ENCODE measurements around the gene DCN.
"Not testable (repeated sequence)": the region's sequence is repeated elsewhere in the genome, so short reads cannot be mapped to it uniquely, and the experiment has no call there.

DCN gene

GRCh38 chr12:91182636-91183455 lies at the start of gene DCN:
Gene DCN, minus strand, starts transcription at chr12:91182817. Its CDS starts 4,265 bp downstream, at chr12:91178552.
- no peak for DNase-seq

- no peak for DNase-seq
These were observed 48.2 kb upstream of the DCN start for GRCh38 chr12:91230841-91231240.

GRCh38 chr12:91226951-91227350 lies 44.3 kb upstream of the DCN start:
- DNase-seq: no peak

- DNase-seq: no peak
These were observed 42.7 kb upstream of the DCN start for GRCh38 chr12:91225316-91225715.

GRCh38 chr12:91224401-91224800 lies 41.8 kb upstream of the DCN start:
- DNase-seq: no peak

GRCh38 chr12:91222746-91223145 lies 40.1 kb upstream of the DCN start:
- DNase-seq: no peak

GRCh38 chr12:91219919-91220318 lies 37.3 kb upstream of the DCN start:
- no peak for DNase-seq

- DNase-seq: no peak
These were observed 36.9 kb upstream of the DCN start for GRCh38 chr12:91219511-91219910.

GRCh38 chr12:91216871-91217270 lies 34.3 kb upstream of the DCN start:
- DNase-seq: no peak

- DNase-seq: no peak
These were observed 33.4 kb upstream of the DCN start for GRCh38 chr12:91215940-91216454.

- no peak for DNase-seq
These were observed 29.2 kb upstream of the DCN start for GRCh38 chr12:91211866-91212265.

GRCh38 chr12:91210618-91211017 lies 28.0 kb upstream of the DCN start:
- no peak for DNase-seq

- no peak for DNase-seq
These were observed 27.5 kb upstream of the DCN start for GRCh38 chr12:91210144-91210543.

GRCh38 chr12:91207301-91207700 lies 24.7 kb upstream of the DCN start:
- DNase-seq: not testable (repeated sequence)

GRCh38 chr12:91205811-91206210 lies 23.2 kb upstream of the DCN start:
- DNase-seq: no peak

GRCh38 chr12:91204421-91204820 lies 21.8 kb upstream of the DCN start:
- no peak for DNase-seq

- DNase-seq: peak; percentile 19
These were observed 21.0 kb upstream of the DCN start for GRCh38 chr12:91203610-91204009.

- no peak for DNase-seq
These were observed 19.8 kb upstream of the DCN start for GRCh38 chr12:91202390-91202789.

- DNase-seq: no peak
These were observed 13.8 kb upstream of the DCN start for GRCh38 chr12:91196436-91196835.

GRCh38 chr12:91194500-91194899 lies 11.9 kb upstream of the DCN start:
- no peak for DNase-seq

- DNase-seq: no peak
These were observed 9.0 kb upstream of the DCN start for GRCh38 chr12:91191513-91192111.

GRCh38 chr12:91189516-91189915 lies 6.9 kb upstream of the DCN start:
- DNase-seq: no peak

- DNase-seq: no peak
These were observed 6.2 kb upstream of the DCN start for GRCh38 chr12:91188778-91189177.

GRCh38 chr12:91186156-91186555 lies 3.5 kb upstream of the DCN start:
- DNase-seq: no peak
